T-helper 2 cell (primary cell): Measurements from ENCODE around the gene SLC16A13.
"Not testable (repeated sequence)": the region's sequence is repeated elsewhere in the genome, so short reads cannot be mapped to it uniquely, and the experiment has no call there.

ENCODE experiments used
- DNase-seq, 5 experiments: peaks; one replicate each; pipeline versions ENCODE4 v3.0.0 to v3.0.0-alpha.2; 2012 to 2022

SLC16A13 gene

DNA sequence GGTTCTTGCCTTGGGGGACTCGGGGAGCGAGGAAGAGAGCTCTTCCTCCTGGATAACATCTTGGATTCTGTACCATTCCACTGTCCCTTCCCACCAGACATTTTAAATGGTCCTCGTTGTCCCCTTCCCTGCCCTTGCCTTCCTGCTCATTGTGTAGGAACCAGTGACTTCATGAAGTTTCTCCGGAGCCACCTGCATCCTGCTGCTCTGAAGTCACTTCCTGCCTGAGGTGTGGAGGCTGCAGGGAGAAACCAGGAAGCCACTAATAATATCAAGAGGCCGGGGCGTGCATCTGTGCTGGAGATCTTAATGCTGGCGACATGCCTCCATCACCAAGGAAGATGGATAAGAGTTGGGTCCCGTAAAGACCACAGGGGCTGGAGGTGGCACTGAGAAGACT, 6.2 kb upstream of the SLC16A13 start:
- DNase-seq = peak in 2 of 5 experiments; percentile 37 to 82

DNA sequence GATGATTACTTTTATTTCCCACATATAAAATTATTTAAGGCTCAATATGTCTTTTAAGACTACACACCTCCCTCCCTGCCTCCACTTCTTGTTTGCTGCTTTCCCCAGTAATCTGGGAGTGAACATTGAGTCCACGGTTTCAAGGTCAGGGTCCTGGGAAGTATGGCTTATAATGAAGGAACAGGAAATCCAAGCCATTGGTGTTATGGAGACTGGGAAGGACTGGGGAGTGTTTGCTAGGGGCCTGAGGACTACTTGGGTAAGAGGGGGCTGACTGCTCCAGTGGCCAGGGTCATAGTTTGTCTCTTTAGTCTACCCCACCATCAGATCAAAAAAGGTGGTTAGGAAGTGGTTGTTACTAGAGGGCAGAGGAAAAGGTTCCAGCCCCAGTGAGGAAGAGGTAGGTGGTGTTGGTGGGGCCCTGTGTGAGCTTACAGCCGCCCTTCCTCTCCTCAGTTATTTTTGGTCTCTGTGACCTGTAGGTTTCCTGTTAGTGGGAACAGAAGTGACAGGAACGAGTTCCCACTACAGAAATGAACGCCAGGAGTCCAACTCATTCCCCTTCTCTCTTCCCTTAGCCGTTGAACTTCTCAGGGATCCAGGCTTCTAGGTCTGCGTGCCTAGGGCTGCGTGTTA, 742 bp upstream of the SLC16A13 start:
- peak in 2 of 5 experiments; percentile 67 to 88 for DNase-seq

DNA sequence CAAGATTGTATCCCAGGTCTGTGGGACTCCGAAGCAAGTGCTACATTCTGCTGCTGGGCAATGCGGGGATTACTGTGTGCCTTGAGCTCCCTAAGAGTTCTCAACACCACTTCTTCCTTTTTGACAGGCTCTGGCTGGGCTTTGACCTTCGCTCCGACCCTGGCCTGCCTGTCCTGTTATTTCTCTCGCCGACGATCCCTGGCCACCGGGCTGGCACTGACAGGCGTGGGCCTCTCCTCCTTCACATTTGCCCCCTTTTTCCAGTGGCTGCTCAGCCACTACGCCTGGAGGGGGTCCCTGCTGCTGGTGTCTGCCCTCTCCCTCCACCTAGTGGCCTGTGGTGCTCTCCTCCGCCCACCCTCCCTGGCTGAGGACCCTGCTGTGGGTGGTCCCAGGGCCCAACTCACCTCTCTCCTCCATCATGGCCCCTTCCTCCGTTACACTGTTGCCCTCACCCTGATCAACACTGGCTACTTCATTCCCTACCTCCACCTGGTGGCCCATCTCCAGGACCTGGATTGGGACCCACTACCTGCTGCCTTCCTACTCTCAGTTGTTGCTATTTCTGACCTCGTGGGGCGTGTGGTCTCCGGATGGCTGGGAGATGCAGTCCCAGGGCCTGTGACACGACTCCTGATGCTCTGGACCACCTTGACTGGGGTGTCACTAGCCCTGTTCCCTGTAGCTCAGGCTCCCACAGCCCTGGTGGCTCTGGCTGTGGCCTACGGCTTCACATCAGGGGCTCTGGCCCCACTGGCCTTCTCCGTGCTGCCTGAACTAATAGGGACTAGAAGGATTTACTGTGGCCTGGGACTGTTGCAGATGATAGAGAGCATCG, 2.4 kb downstream of the SLC16A13 start:
- DNase-seq = no peak

DNA sequence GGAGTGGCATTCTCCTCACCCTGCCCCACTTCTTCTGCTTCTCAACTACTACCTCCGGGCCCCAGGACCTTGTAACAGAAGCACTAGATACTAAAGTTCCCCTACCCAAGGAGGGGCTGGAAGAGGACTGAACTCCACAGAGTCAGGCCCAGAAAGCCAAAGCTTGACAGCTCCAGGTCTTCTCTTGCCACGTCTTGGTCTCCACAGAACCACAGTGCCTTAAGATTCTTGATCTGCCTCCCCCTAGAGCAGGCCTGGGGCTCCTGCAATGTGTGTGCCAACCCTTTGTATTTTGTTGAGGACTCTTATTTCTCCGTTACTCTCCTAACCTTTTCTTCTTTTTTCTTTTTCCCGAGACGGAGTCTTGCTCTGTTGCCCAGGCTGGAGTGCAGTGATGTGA, 4.0 kb downstream of the SLC16A13 start:
- peak in 1 of 5 experiments; percentile 29 for DNase-seq

DNA sequence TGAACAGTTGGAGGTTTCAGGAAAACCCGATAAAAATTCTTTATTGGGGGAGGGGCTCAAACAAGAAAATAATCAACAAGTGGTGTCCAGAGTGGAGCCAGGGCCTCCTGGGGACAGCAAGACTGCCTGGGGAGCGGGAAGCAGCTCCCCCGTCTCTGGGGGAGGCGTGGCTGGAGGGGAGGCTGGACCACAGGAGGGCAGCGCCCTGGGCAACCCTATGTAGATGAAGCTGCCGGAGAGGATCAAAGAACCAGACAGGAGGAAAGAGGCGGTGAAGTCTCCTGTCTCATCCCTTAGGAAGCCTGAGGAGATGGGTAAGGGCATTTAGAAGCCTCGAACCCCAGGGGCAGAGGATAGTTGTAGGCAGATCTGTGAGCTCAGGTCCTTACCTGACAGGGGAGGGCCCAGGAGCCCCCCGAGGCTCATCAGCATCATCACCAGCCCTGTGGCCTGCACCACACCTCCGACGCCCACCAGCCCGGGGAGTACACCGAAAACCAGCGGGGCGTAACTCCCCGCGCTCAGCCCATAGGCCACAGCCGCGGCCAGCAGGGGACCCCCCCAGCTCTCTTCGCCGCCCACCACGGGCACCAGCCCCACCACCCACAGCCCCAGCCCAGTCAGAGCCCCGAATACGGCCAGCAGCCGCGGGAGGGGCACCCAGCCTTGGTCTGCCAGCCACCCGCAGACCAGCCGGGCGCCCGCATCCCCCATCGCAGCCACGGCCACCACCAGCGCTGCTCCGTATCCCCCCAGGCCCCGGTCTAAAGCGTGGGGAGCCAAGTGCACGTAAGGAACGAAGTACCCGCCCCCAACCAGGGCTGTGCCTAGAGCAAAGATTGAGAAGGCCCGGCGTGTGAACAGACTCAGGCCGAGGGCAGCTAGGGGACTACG, 6.0 kb downstream of the SLC16A13 start:
- DNase-seq = peak in 1 of 5 experiments; percentile 33

DNA sequence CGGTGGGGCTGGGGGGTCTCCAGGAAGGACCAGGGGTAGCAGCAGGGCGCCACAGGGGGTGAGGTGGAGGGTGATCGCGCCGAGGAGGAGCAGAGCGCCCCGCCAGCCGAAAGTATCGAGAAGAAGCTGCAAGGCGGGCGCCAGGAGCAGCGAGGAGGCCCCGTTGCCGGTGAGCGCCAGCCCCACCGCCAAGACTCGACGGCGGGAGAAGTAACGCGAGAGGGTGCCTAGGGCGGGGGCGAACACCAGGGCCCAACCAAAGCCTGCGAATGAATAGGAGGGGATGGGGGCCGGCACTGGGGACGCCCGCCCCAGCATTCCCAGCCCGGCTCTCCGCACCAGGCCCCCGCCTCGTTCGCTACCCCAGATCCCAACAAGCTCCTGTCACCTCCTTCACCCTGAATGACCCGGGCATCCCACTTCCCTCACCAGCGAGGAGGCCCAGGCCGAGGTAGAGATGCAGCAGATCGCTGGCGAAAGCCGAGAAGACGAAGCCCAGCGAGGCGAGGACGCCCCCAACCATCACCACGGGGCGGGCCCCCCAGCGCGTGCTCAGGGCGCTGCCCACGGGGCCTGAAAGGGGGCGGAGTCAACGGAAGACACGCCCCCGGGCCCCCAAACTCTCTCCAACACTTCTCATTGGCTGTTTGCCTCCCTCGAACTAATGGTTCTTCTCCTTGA, 6.8 kb downstream of the SLC16A13 start:
- DNase-seq = peak in 3 of 5 experiments; percentile 33 to 69 (median 48)

DNA sequence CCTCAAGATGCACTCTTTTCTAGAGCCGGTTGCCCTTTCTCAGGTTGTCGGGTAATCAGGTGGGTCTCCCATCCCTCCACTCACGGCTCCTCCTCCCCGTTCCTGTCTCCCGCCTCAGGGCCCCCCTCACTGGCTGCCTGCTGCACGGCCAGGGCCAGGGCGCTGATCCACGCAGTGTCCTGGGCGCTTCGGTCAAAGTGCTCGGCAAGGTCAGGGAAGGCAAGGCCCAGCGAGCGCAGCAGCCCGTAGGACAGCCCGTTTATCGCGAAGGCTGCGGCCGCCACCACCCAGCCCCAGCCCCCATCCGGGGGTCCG, 7.3 kb downstream of the SLC16A13 start:
- DNase-seq = no peak

DNA sequence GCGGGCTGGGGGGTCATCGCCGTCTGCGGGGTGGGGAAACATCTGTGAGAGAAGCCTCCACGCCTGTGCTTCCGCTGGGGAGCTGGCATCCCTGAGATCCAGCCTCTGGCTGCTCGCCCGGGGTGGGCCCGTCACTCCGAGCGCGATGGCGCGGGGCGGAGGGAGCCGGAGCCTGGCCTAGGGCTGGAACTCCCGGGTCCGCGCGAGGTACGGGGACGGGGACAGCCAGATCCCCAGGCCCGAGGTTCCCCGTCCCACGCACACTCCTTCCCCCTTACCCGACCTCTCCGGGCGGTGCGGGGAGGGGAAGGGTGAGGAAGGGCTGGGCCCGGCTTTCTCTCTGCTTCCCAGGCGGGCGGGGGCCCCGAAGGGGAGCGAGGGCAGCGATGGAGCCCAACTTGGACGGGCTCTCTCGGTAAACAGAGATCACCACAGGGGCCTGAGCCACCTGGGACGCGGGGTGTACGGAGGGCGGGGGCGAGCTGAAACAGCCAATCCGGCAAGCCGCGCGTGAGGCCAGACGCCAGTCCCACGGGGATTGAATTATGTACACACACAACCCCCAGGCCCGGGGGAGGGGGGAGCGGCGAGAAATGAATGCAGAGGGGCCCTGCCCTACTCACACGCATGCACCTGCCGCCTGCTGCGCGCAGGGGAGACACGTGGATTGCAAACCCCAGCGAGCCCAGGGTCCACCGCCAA, 7.8 kb downstream of the SLC16A13 start, which contains the start of gene SLC16A11:
SLC16A11 (minus strand) TSS at position 596 of the 702 bp plus-strand sequence; CDS start at position 17, 579 bp downstream.
- peak in 3 of 5 experiments; percentile 6 to 38 (median 12) for DNase-seq

DNA sequence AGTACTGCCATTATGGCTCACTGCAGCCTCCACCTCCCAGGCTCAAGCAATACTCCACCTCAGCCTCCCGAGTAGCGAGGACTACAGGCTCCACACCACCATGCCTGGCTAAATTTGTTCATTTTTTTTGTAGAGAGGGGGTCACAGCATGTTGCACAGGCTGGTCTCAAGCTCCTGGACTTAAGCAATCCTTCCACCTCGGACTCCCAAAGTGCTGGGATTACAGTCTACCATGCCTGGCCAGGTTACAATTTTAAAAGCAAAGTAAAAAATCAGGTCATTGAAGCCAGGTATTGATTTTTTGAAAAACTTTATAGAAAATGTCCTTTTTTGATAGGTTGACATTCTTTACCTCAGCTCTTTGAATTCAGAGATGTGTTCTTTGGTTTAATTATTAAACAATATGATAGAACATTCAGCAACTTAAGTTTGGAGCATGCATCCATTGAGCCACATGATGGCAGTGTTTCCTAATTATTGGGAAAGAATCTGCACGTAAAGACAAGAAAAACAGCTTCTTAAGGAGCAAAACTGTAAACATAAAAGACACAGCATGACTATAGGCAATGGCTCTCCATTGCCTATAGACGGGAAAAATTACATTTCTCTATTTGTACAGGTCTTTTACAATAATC, 9.8 kb downstream of the SLC16A13 start:
- peak in 2 of 5 experiments; percentile 44 to 83 for DNase-seq

DNA sequence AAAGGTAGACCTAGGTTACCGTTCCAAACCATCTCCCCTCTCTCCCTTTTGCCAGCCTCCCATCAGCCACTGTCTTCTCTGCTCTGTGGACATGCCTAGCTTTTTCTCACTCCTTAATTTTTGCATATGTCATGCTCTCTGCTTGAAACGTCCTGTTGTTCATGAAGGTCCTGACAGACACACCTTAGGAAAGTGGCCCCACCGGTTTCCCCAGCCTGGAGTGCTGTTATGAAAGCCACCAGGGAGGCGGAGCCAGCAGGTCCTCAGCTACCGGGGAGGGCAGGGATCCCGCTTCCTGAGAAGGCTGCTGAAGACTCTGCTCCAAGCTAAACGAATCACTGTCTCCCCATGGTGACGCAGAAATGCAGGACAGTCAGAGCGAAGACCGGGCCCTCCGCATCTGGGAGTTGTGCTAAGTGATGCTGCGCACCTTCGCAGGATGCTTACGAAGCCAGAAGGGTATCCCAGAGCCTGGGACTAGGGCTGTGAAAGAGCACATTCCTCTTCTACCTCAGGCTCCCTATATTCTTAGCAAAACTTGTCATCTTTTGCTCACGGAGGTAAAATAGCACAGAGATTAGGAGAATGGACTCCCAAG, 10.4 kb downstream of the SLC16A13 start:
- peak in 4 of 5 experiments; percentile 14 to 41 (median 30) for DNase-seq

DNA sequence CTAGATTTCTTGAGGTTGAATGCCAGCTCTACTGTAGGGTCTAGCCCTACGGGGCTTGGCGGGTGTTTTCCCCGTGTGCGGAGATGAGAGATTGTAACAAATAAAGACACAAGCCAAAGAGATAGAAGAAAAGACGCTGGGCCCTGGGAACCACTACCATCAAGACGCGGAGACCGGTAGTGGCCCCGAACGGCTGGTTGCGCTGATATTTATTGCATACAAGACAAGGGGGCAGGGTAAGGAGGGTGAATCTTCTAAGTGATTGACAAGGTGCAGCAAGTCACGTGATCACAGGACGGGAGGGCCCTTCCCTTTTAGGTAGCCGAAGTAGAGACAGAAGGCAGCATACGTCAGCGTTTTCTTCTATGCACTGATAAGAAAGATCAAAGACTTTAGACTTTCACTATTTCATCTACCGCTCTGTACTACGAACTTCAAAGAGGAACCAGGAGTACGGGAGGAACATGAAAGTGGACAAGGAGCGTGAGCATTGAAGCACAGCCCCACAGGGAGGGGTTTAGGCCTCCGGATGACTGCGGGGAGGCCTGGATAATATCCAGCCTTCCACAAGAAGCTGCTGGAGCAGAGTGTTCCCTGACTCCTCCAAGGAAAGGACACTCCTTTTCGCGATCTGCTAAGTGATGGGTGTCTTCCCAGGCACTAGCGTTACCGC, 11.0 kb downstream of the SLC16A13 start:
- peak; percentile 36 to 96 (median 74) for DNase-seq

DNA sequence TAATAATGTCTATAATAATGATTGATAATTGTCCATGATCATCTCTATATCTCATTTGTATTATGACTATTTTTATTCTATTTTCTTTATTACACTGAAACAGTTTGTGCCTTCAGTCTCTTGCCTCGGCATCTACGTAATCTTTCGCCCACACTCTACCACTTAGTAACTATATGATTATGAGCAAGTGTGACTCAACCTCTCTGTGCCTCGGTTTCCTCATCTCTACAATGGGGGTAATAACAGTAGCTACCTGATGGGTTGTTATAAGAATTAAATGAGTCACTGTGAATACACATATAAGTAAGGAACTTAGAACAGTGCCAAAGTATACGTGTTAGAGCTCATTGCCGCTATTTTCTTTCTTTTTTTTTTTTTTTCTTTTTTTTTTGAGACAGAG, 11.8 kb downstream of the SLC16A13 start:
- peak in 1 of 5 experiments; percentile 80 for DNase-seq

DNA sequence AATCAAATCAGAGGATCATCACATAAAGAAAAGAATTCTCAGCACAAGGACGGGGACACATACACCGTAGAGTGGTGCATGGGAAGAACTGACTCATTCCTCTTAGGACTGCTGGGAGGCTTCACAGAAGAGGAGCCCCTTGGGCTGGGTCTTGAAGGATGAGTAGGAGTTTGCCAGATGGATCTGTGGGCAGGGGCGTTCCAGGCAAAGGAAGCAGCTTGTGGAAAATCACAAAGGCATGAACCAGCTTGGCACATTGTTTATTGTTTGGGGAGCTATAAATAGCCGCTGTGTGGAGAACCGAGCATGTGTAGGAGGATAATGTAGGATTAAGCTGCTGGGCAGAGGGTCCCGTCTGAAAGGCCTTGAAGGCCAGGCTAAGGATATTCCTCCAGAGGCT, 13.2 kb downstream of the SLC16A13 start:
- DNase-seq = no peak

DNA sequence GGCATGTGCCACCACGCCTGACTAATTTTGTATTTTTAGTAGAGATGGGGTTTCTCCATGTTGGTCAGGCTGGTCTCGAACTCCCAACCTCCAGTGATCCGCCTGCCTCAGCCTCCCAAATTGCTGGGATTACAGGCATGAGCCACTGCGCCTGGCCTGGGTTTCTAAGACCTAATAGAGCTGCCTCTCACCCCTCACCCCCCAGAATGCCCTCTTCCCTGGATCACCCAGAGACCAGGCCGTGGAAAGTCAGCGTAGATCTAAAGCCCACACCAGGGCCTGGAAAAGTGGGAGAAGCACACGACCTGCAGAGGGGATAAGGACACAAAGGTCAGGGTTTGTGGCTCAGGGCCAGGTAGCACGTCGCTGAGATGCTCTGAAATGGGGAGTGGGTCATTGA, 14.8 kb downstream of the SLC16A13 start:
- not testable (repeated sequence) for DNase-seq

DNA sequence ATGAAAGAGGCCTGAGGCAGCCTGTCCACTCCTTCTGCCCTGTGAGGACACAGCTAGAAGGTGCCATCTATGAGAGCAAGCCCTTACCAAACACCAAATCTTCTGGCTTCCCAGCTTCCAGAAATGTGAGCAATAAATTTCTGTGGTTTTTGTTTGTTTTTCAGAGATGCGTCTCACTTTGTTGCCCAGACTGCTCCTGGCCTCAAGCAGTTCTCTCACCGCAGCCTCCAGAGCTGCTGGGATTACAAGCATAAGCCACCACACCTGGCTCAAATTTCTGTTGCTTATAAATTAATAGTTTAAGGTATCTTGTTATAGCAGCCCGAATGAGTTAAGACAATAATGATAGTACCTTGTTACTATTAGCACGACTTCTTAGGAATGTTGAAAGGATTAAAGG, 20.6 kb downstream of the SLC16A13 start:
- DNase-seq = no peak

DNA sequence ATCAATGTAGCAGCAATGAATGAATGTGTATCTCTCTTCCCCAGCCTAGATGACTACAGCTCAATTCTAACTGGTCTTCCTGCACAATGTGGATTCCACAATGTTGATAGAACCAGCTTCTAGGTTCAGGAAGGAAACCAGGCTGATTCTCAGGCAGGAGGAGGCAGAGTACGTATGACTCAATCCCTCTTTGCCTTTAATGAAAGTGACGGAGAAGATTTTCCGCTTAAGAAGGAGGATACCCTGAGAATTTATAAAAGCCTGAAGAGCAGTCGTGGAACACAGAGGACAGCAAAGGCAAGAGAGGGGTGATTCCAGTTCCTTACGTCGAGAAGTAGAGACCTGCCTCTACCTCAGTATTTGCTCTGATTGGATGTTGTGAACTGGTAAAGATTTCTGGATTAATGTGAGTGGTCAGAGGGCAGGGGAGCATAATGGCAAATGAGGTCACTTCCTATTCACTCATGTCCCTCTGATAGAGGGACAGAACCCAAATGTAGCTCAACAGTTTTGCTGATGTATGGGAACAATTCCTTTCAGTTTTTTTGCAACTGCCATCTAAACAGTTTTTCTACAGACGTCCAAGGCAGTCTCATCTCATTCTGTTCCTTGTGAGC, 23.1 kb downstream of the SLC16A13 start:
- DNase-seq = no peak

DNA sequence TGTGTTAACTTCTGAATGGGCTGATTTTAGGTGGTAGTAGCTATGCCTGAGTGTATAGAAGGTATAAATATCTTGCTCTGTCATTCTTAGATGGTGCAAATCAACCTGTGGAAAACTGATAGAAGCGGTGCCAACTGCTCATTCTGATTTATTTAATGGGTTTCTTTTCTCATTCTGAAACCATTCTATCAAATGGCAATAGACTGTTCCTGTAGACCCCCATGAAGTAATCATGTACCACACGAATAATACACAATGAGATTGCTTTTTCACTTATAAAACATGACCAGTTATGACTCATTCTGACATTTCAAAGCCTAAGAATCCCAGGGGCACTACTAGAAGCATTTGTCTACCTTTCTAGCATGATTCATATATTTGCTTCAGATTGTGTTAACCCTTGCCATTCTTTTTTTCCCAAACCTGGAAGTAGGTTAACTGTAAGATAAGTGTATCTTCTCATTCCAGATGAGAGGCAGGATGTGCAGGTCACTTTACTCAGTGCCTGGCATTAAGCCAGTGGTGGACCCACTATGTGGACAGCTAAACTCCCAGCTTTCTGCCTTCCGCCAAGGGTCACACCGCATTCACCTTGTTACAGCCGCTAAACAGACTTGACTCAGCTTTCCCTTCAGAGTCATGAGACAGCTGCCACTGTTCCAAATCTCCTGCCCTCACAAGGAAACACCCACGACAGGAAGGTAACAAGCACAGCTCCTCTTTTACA, 24.5 kb downstream of the SLC16A13 start:
- DNase-seq = no peak

DNA sequence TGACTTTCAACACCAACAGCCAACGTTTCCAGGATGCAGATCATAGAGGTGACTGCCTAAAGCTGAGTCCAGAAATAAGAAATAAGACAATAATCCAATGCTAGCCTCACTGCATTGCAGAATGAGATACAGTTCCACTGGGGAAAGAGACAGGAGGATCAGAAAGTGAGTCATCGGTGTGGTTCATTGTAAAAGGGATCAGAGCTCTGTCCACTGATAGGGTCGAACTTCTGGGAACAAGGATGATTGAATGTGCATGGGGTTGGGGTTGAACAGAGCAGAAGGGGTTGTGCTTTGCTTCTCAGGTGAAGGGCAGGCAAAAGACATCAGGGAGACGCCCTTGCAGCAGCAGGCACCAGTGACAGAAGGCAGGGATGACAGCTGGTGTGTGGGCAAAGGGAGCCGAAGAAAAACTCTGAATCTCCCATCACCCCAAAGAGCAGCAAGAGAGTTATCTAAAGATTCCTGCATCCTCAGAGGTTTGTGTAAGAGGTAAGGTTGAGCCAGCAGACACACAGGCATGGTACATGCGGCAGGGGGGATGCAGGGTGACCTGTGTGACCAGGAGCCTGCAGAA, 27.8 kb downstream of the SLC16A13 start:
- no peak for DNase-seq

DNA sequence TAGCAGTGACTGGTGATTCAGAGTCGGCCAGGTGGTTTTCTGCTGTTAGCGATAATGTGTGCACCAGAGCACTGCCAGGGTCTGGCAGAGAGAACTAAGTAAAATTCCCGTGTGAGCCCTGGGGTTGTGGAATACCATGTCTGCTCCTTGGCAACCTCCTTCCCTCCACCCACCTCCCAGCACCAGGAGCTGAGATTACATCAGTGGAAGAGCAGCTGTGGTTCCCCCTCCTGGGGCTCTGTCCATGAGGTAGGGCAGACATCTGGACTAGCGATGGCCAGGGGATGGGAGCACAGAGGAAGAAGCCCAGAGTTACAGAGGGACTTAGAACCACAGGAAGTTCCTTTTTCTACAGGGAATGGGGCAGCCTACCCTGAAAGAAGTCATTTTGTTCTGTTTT, 28.4 kb downstream of the SLC16A13 start:
- DNase-seq = no peak
